ENCODE results near the gene ACD. TPM values are rescaled to one million over a fixed set of nuclear protein-coding genes. Genes with fewer than 3 reads are reported as not detected.
A peak's percentile ranks its signal among the peaks of the same experiment; 100 is the strongest.

The ACD gene
- polyA plus RNA-seq (2013, experiment 1 of 4), result 34.8 TPM
- 30.5 TPM for polyA plus RNA-seq (2013, experiment 2 of 4)
- polyA plus RNA-seq (2013, experiment 3 of 4), result 33.8 TPM
- polyA plus RNA-seq (2013, experiment 4 of 4), result 33.5 TPM

GRCh38 chr16:67659675-67660563, at the start of gene ACD:
Gene ACD (minus strand): TSS chr16:67660260. CDS start chr16:67660220, 40 bp downstream.
- Histone ChIP-seq H3K27ac (ENCODE audit: insufficient read depth, low read depth, low read length, poor library complexity, severe bottlenecking) (peak within 1 kb of the TSS; percentile 86), H3K27me3 (ENCODE audit: control insufficient read depth, insufficient read depth, low read length, poor library complexity, severe bottlenecking) (peaks cover 6% of the 10 kb centered on the region), H3K9me3 (ENCODE audit: control insufficient read depth, low read length) (no peaks in the 10 kb centered on the region), H3K36me3 (ENCODE audit: control insufficient read depth, insufficient read depth, low read length) (no peaks in the 10 kb centered on the region), H3K4me1 (ENCODE audit: control insufficient read depth, insufficient read depth, low read length) (peaks cover 19% of the 10 kb centered on the region), H3K4me3 (ENCODE audit: insufficient read depth, low read depth, low read length) (peak within 1 kb of the TSS; percentile 90)
- WGBS, 2 experiments, result 1% methylated on average over 83 of the region's 83 CpGs

- WGBS, 2 experiments, result 88 to 91% methylated on average over 1 of the region's 1 CpG
- Histone ChIP-seq H3K4me1 (ENCODE audit: control insufficient read depth, insufficient read depth, low read length) (no peaks in the 10 kb centered on the region), H3K9me3 (ENCODE audit: control insufficient read depth, low read length) (no peaks in the 10 kb centered on the region), H3K36me3 (ENCODE audit: control insufficient read depth, insufficient read depth, low read length) (no peaks in the 10 kb centered on the region), H3K27me3 (ENCODE audit: control insufficient read depth, insufficient read depth, low read length, poor library complexity, severe bottlenecking) (no peaks in the 10 kb centered on the region), H3K4me3 (ENCODE audit: insufficient read depth, low read depth, low read length) (no peak overlapping the region), H3K27ac (ENCODE audit: insufficient read depth, low read depth, low read length, poor library complexity, severe bottlenecking) (no peak overlapping the region)
Measured at GRCh38 chr16:67709050-67709449, 49.0 kb upstream of the ACD start.

- H3K36me3 ChIP-seq (ENCODE audit: control insufficient read depth, insufficient read depth, low read length), result no peaks in the 10 kb centered on the region
- H3K4me1 ChIP-seq (ENCODE audit: control insufficient read depth, insufficient read depth, low read length), result no peaks in the 10 kb centered on the region
- no peak overlapping the region for H3K27ac ChIP-seq (ENCODE audit: insufficient read depth, low read depth, low read length, poor library complexity, severe bottlenecking)
- no peaks in the 10 kb centered on the region for H3K9me3 ChIP-seq (ENCODE audit: control insufficient read depth, low read length)
- no peak overlapping the region for H3K4me3 ChIP-seq (ENCODE audit: insufficient read depth, low read depth, low read length)
- no peaks in the 10 kb centered on the region for H3K27me3 ChIP-seq (ENCODE audit: control insufficient read depth, insufficient read depth, low read length, poor library complexity, severe bottlenecking)
- 93% methylated on average over 2 of the region's 2 CpGs for WGBS, 2 experiments
Measured at GRCh38 chr16:67708368-67708771, 48.3 kb upstream of the ACD start.

- 95 to 96% methylated on average over 4 to 5 of the region's 5 CpGs for WGBS, 2 experiments
- Histone ChIP-seq H3K27ac (ENCODE audit: insufficient read depth, low read depth, low read length, poor library complexity, severe bottlenecking) (no peak overlapping the region), H3K9me3 (ENCODE audit: control insufficient read depth, low read length) (no peaks in the 10 kb centered on the region), H3K4me3 (ENCODE audit: insufficient read depth, low read depth, low read length) (no peak overlapping the region), H3K27me3 (ENCODE audit: control insufficient read depth, insufficient read depth, low read length, poor library complexity, severe bottlenecking) (no peaks in the 10 kb centered on the region), H3K4me1 (ENCODE audit: control insufficient read depth, insufficient read depth, low read length) (no peaks in the 10 kb centered on the region), H3K36me3 (ENCODE audit: control insufficient read depth, insufficient read depth, low read length) (no peaks in the 10 kb centered on the region)
Measured at GRCh38 chr16:67707790-67708189, 47.7 kb upstream of the ACD start.

- Histone ChIP-seq H3K9me3 (ENCODE audit: control insufficient read depth, low read length) (no peaks in the 10 kb centered on the region), H3K4me3 (ENCODE audit: insufficient read depth, low read depth, low read length) (no peak overlapping the region), H3K27ac (ENCODE audit: insufficient read depth, low read depth, low read length, poor library complexity, severe bottlenecking) (no peak overlapping the region), H3K4me1 (ENCODE audit: control insufficient read depth, insufficient read depth, low read length) (no peaks in the 10 kb centered on the region), H3K36me3 (ENCODE audit: control insufficient read depth, insufficient read depth, low read length) (no peaks in the 10 kb centered on the region), H3K27me3 (ENCODE audit: control insufficient read depth, insufficient read depth, low read length, poor library complexity, severe bottlenecking) (no peaks in the 10 kb centered on the region)
- WGBS, 2 experiments, result 96% methylated on average over 3 to 4 of the region's 4 CpGs
Measured at GRCh38 chr16:67707210-67707609, 47.1 kb upstream of the ACD start.

- 93 to 99% methylated on average over 4 of the region's 5 CpGs for WGBS, 2 experiments
- Histone ChIP-seq H3K9me3 (ENCODE audit: control insufficient read depth, low read length) (no peaks in the 10 kb centered on the region), H3K4me1 (ENCODE audit: control insufficient read depth, insufficient read depth, low read length) (peaks cover 7% of the 10 kb centered on the region), H3K4me3 (ENCODE audit: insufficient read depth, low read depth, low read length) (no peak overlapping the region), H3K27me3 (ENCODE audit: control insufficient read depth, insufficient read depth, low read length, poor library complexity, severe bottlenecking) (no peaks in the 10 kb centered on the region), H3K36me3 (ENCODE audit: control insufficient read depth, insufficient read depth, low read length) (no peaks in the 10 kb centered on the region), H3K27ac (ENCODE audit: insufficient read depth, low read depth, low read length, poor library complexity, severe bottlenecking) (no peak overlapping the region)
Measured at GRCh38 chr16:67704110-67704509, 44.0 kb upstream of the ACD start.

- Histone ChIP-seq H3K27ac (ENCODE audit: insufficient read depth, low read depth, low read length, poor library complexity, severe bottlenecking) (no peak overlapping the region), H3K36me3 (ENCODE audit: control insufficient read depth, insufficient read depth, low read length) (no peaks in the 10 kb centered on the region), H3K4me3 (ENCODE audit: insufficient read depth, low read depth, low read length) (no peak overlapping the region), H3K4me1 (ENCODE audit: control insufficient read depth, insufficient read depth, low read length) (peaks cover 7% of the 10 kb centered on the region), H3K27me3 (ENCODE audit: control insufficient read depth, insufficient read depth, low read length, poor library complexity, severe bottlenecking) (no peaks in the 10 kb centered on the region), H3K9me3 (ENCODE audit: control insufficient read depth, low read length) (no peaks in the 10 kb centered on the region)
- 89 to 91% methylated on average over 2 of the region's 2 CpGs for WGBS, 2 experiments
Measured at GRCh38 chr16:67703626-67704025, 43.6 kb upstream of the ACD start.

GRCh38 chr16:67702130-67702529, 42.1 kb upstream of the ACD start:
- peaks cover 7% of the 10 kb centered on the region for H3K4me1 ChIP-seq (ENCODE audit: control insufficient read depth, insufficient read depth, low read length)
- no peaks in the 10 kb centered on the region for H3K27me3 ChIP-seq (ENCODE audit: control insufficient read depth, insufficient read depth, low read length, poor library complexity, severe bottlenecking)
- H3K9me3 ChIP-seq (ENCODE audit: control insufficient read depth, low read length), result no peaks in the 10 kb centered on the region
- WGBS, 2 experiments, result 92 to 93% methylated on average over 4 of the region's 4 CpGs
- no peaks in the 10 kb centered on the region for H3K36me3 ChIP-seq (ENCODE audit: control insufficient read depth, insufficient read depth, low read length)
- H3K4me3 ChIP-seq (ENCODE audit: insufficient read depth, low read depth, low read length), result no peak overlapping the region
- no peak overlapping the region for H3K27ac ChIP-seq (ENCODE audit: insufficient read depth, low read depth, low read length, poor library complexity, severe bottlenecking)

GRCh38 chr16:67701420-67701819, 41.4 kb upstream of the ACD start:
- WGBS, 2 experiments, result 94 to 100% methylated on average over 1 of the region's 1 CpG
- Histone ChIP-seq H3K27ac (ENCODE audit: insufficient read depth, low read depth, low read length, poor library complexity, severe bottlenecking) (no peak overlapping the region), H3K4me1 (ENCODE audit: control insufficient read depth, insufficient read depth, low read length) (peaks cover 7% of the 10 kb centered on the region), H3K9me3 (ENCODE audit: control insufficient read depth, low read length) (no peaks in the 10 kb centered on the region), H3K36me3 (ENCODE audit: control insufficient read depth, insufficient read depth, low read length) (no peaks in the 10 kb centered on the region), H3K27me3 (ENCODE audit: control insufficient read depth, insufficient read depth, low read length, poor library complexity, severe bottlenecking) (no peaks in the 10 kb centered on the region), H3K4me3 (ENCODE audit: insufficient read depth, low read depth, low read length) (no peak overlapping the region)

GRCh38 chr16:67699265-67699664, 39.2 kb upstream of the ACD start:
- Histone ChIP-seq H3K4me1 (ENCODE audit: control insufficient read depth, insufficient read depth, low read length) (peaks cover 7% of the 10 kb centered on the region), H3K36me3 (ENCODE audit: control insufficient read depth, insufficient read depth, low read length) (no peaks in the 10 kb centered on the region), H3K27ac (ENCODE audit: insufficient read depth, low read depth, low read length, poor library complexity, severe bottlenecking) (no peak overlapping the region), H3K9me3 (ENCODE audit: control insufficient read depth, low read length) (no peaks in the 10 kb centered on the region), H3K27me3 (ENCODE audit: control insufficient read depth, insufficient read depth, low read length, poor library complexity, severe bottlenecking) (no peaks in the 10 kb centered on the region), H3K4me3 (ENCODE audit: insufficient read depth, low read depth, low read length) (no peak overlapping the region)
- 95% methylated on average over 7 of the region's 7 CpGs for WGBS, 2 experiments

Measured in ectodermal cell (in vitro differentiated cells).